ENCODE data around the gene UBE3B. TPM values are rescaled to one million over a fixed set of nuclear protein-coding genes. Genes with fewer than 3 reads are reported as not detected.

UBE3B gene
- total RNA-seq, 4 donors from 2014 or later: 14.7 to 64.2 (median 30.7) TPM

DNA sequence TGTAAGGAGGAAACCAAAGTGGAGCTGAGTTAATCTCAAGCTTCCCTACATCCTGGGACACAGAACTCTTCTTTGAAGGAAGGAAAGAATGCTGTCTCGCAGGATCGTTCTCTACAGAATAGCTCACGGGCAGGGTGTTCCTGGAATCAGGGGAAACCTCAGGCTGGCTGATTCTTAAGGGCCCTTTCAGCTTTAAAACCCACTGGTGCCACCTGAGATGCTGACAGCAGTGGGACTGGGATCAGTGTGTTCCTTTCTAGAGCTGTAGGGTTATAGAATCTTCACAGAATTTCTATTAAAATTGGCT lies 47.8 kb downstream of the UBE3B start:
- intact Hi-C loops (cut with DNase I; ENCODE audit: low total_unique reads): no loop called here
- H3K4me1 ChIP-seq: no peaks in the 10 kb centered on the region
- H3K36me3 ChIP-seq: no peaks in the 10 kb centered on the region
- DNase-seq: no peak
- no peak overlapping the region for H3K4me3 ChIP-seq
- TF ChIP-seq, protein P1, sequence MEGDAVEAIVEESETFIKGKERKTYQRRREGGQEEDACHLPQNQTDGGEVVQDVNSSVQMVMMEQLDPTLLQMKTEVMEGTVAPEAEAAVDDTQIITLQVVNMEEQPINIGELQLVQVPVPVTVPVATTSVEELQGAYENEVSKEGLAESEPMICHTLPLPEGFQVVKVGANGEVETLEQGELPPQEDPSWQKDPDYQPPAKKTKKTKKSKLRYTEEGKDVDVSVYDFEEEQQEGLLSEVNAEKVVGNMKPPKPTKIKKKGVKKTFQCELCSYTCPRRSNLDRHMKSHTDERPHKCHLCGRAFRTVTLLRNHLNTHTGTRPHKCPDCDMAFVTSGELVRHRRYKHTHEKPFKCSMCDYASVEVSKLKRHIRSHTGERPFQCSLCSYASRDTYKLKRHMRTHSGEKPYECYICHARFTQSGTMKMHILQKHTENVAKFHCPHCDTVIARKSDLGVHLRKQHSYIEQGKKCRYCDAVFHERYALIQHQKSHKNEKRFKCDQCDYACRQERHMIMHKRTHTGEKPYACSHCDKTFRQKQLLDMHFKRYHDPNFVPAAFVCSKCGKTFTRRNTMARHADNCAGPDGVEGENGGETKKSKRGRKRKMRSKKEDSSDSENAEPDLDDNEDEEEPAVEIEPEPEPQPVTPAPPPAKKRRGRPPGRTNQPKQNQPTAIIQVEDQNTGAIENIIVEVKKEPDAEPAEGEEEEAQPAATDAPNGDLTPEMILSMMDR (IDR thresholded peaks at IDR 0.05): no peak
- TF ChIP-seq POLR2A (IDR thresholded peaks at IDR 0.05): no peak
- H3K27ac ChIP-seq: no peak overlapping the region
- no peaks in the 10 kb centered on the region for H3K27me3 ChIP-seq
- no peaks in the 10 kb centered on the region for H3K9me3 ChIP-seq

DNA sequence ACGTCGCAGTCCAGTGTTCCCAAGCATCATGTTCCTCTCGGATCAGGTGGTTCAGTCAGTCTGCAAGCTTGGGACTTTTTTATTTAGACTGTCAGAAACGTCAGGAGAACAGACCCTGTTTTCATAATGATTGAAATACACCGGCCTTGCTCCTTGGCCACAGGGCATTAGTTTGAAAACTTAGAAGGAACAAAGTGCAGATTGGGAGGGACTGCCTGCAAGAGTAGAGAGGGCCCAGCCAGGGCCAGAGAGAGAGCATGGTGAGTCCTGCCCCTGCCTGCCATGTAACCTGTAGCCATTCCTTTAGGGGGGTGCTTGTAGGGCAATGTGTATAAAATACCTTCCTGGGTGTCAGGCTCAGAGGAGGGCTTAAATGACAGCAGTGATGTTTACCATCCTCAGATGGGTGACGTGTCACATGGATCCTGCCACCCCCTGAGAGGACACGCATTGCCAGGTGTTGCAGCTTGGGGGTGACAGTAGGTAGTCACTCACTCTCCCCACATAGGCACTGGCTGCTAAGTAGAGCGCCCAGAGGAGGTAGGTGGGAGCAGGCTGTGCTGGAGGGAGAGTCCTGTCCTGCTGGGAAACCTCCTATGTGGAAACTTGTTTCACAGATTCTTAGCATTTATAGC lies 50.2 kb downstream of the UBE3B start:
- TF ChIP-seq, protein P1 (IDR thresholded peaks at IDR 0.05): no peak
- no peak for TF ChIP-seq POLR2A (IDR thresholded peaks at IDR 0.05)
- Histone ChIP-seq H3K36me3 (no peaks in the 10 kb centered on the region), H3K4me1 (no peaks in the 10 kb centered on the region), H3K27me3 (no peaks in the 10 kb centered on the region), H3K9me3 (no peaks in the 10 kb centered on the region), H3K4me3 (no peak overlapping the region), H3K27ac (no peak overlapping the region)
- intact Hi-C loops (cut with DNase I; ENCODE audit: low total_unique reads): no loop called here
- DNase-seq: no peak

DNA sequence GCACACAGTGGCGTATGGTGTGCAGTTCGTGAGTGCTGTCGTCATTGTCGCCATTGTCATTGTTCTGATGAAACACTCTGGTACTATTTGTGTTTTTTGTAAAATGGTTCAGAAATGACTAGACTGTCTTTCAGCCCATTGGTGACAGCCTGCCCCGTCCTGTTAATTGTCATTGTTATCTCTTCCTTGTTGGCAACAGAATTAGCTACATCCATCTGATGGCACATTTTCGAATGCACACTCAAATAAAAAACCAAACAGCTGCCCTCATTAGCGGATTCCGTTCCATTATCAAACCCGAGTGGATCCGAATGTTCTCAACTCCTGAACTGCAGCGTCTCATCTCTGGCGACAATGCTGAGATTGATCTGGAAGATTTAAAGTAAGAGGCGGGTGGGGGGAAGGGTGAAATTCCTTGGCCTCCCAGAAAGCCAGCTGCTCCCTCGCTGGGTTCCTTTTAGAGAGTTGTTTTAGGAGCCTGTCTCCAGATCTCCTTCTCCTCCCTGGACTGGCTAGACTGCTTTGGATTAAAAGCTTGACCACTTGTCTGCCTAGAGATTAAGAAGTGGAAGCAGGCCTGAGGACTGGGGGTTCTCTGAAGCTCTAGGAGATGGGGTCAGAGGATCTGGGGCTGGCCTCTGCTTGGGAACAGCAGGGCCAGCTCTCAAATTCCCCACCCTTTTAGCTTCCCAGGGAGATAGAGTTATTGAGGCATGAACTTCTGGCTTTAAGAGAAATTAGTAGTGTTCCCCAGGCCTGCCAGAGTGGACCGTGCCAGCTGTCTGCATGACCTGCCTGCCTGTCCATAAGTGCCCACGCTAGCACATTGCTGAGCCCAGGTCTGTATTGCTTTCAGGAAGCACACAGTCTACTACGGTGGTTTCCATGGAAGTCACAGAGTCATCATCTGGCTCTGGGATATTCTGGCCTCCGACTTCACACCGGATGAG lies 52.5 kb downstream of the UBE3B start:
- no peaks in the 10 kb centered on the region for H3K4me1 ChIP-seq
- H3K4me3 ChIP-seq: no peak overlapping the region
- H3K27me3 ChIP-seq: no peaks in the 10 kb centered on the region
- TF ChIP-seq, protein P1 (IDR thresholded peaks at IDR 0.05): no peak
- no peak for TF ChIP-seq POLR2A (IDR thresholded peaks at IDR 0.05)
- DNase-seq: no peak
- H3K9me3 ChIP-seq: no peaks in the 10 kb centered on the region
- no peak overlapping the region for H3K27ac ChIP-seq
- intact Hi-C loops (cut with DNase I; ENCODE audit: low total_unique reads): no loop called here
- H3K36me3 ChIP-seq: no peaks in the 10 kb centered on the region

DNA sequence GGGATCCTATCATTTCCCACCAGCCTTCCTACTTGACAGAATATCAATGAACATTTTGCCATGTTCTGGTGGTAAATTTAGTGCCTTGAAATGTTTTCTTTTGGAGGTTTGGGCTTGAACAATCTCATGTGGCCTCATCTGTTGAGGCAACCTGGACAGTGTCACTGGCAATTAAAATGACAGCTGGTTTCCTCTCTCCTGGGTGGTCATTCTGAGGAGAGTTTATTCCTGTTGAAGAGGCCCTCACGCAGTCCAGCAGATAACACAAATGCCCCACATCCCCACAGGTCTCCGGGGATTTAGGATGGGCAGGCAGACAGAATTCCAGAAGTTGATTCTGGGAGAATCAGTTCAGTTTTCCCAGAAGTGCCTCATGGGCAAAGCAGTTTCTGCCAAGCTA lies 54.0 kb downstream of the UBE3B start:
- Histone ChIP-seq H3K9me3 (no peaks in the 10 kb centered on the region), H3K36me3 (no peaks in the 10 kb centered on the region), H3K27me3 (no peaks in the 10 kb centered on the region), H3K27ac (no peak overlapping the region), H3K4me3 (no peak overlapping the region), H3K4me1 (no peaks in the 10 kb centered on the region)
- intact Hi-C loops (cut with DNase I; ENCODE audit: low total_unique reads): no loop called here
- TF ChIP-seq, protein P1 (IDR thresholded peaks at IDR 0.05): no peak
- no peak for TF ChIP-seq POLR2A (IDR thresholded peaks at IDR 0.05)
- no peak for DNase-seq
